GM12892 (cell line): ENCODE results near the gene C1orf198.

Source experiments
- POLR2AphosphoS5 ChIP-seq: IDR thresholded peaks from 2 replicates; pipeline ENCODE4 v1.6.1; 2011; ENCODE audit warnings: low read depth, low read length, control low read depth
- TAF1 ChIP-seq: IDR thresholded peaks from 2 replicates; pipeline ENCODE4 v1.6.1; 2011; ENCODE audit warnings: low read depth, mild to moderate bottlenecking, control low read depth, low read length, borderline replicate concordance

DNA sequence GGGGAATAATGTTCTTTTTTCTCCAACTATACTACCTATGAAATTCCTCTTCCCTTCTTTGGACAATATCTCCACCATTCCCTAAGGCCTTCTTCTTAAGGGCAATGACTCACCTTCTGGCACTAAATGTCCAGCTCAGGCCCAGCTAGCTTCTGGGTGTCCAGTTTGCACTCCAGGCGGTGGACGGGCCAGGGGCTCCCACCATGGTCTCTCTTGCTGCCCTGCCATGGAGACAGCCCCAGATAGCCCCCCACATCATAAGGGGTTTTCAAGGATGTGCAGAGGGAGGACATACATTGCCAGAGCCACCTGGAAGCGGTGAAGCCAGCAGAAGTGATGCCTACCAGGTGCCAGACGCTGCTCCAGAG lies 43.8 kb downstream of the C1orf198 start:
- TF ChIP-seq TAF1 (no peak), POLR2AphosphoS5 (no peak)
